SK-N-SH (cell line): Measurements from ENCODE around the gene ANKS1B.

Source experiments
- CTCF ChIP-seq: fragments of 200-600 bp; sonication (generic); IDR thresholded peaks from 2 replicates; pipeline ENCODE4 v1.6.1; 2017; ENCODE audit warnings: antibody characterized with exemption, mild to moderate bottlenecking, moderate library complexity
- PBX3 ChIP-seq: IDR thresholded peaks from 2 replicates; pipeline ENCODE4; 2012

GRCh38 chr12:99670635-99671034 is 314.1 kb downstream of the ANKS1B start:
- TF ChIP-seq PBX3 (no peak), CTCF (no peak)
